Measurements from ENCODE around the gene ARL14EPL. TPM values are rescaled to one million over a fixed set of nuclear protein-coding genes. Genes with fewer than 3 reads are reported as not detected.

ARL14EPL gene
- polyA plus RNA-seq (2012; ENCODE audit: insufficient read depth, insufficient read length): not detected

- no peak for DNase-seq (ENCODE audit: low read depth, low spot score)
- no peak within 1 kb of the TSS for H3K4me3 ChIP-seq (ENCODE audit: low read length)
Observed at GRCh38 chr5:116032094-116032517, at the start of gene ARL14EPL. Gene ARL14EPL (plus strand): TSS chr5:116032472. CDS start chr5:116051466, 18,994 bp downstream.

- DNase-seq (ENCODE audit: low read depth, low spot score): no peak
- no peak overlapping the region for H3K4me3 ChIP-seq (ENCODE audit: low read length)
Observed at GRCh38 chr5:115983519-115983918, 48.8 kb upstream of the ARL14EPL start.

- no peak overlapping the region for H3K4me3 ChIP-seq (ENCODE audit: low read length)
- DNase-seq (ENCODE audit: low read depth, low spot score): no peak
Observed at GRCh38 chr5:115985802-115986757, 46.2 kb upstream of the ARL14EPL start.

GRCh38 chr5:115988002-115988401 lies 44.3 kb upstream of the ARL14EPL start:
- no peak overlapping the region for H3K4me3 ChIP-seq (ENCODE audit: low read length)
- DNase-seq (ENCODE audit: low read depth, low spot score): no peak

- H3K4me3 ChIP-seq (ENCODE audit: low read length): no peak overlapping the region
- no peak for DNase-seq (ENCODE audit: low read depth, low spot score)
Observed at GRCh38 chr5:115992848-115993350, 39.4 kb upstream of the ARL14EPL start.

- DNase-seq (ENCODE audit: low read depth, low spot score): no peak
Observed at GRCh38 chr5:115995351-115995750, 36.9 kb upstream of the ARL14EPL start.

GRCh38 chr5:116002116-116002906 lies 30.0 kb upstream of the ARL14EPL start:
- no peak for DNase-seq (ENCODE audit: low read depth, low spot score)

More at GRCh38 chr5:115995351-115995750, 36.9 kb upstream of the ARL14EPL start:
- H3K4me3 ChIP-seq (ENCODE audit: low read length): no peak overlapping the region

GRCh38 chr5:116004248-116004647 lies 28.0 kb upstream of the ARL14EPL start:
- DNase-seq (ENCODE audit: low read depth, low spot score): no peak
- H3K4me3 ChIP-seq (ENCODE audit: low read length): no peak overlapping the region

More at GRCh38 chr5:116002116-116002906, 30.0 kb upstream of the ARL14EPL start:
- H3K4me3 ChIP-seq (ENCODE audit: low read length): no peak overlapping the region

- DNase-seq (ENCODE audit: low read depth, low spot score): no peak
- H3K4me3 ChIP-seq (ENCODE audit: low read length): no peak overlapping the region
Observed at GRCh38 chr5:116009806-116010205, 22.5 kb upstream of the ARL14EPL start.

GRCh38 chr5:116011046-116011445 lies 21.2 kb upstream of the ARL14EPL start:
- DNase-seq (ENCODE audit: low read depth, low spot score): no peak

GRCh38 chr5:116013207-116013785 lies 19.0 kb upstream of the ARL14EPL start:
- DNase-seq (ENCODE audit: low read depth, low spot score): no peak

More at GRCh38 chr5:116011046-116011445, 21.2 kb upstream of the ARL14EPL start:
- H3K4me3 ChIP-seq (ENCODE audit: low read length): no peak overlapping the region

GRCh38 chr5:116013936-116014335 lies 18.3 kb upstream of the ARL14EPL start:
- DNase-seq (ENCODE audit: low read depth, low spot score): no peak
- H3K4me3 ChIP-seq (ENCODE audit: low read length): no peak overlapping the region

More at GRCh38 chr5:116013207-116013785, 19.0 kb upstream of the ARL14EPL start:
- no peak overlapping the region for H3K4me3 ChIP-seq (ENCODE audit: low read length)

GRCh38 chr5:116023619-116024018 lies 8.7 kb upstream of the ARL14EPL start:
- no peak for DNase-seq (ENCODE audit: low read depth, low spot score)

GRCh38 chr5:116025866-116026265 lies 6.4 kb upstream of the ARL14EPL start:
- DNase-seq (ENCODE audit: low read depth, low spot score): no peak

More at GRCh38 chr5:116023619-116024018, 8.7 kb upstream of the ARL14EPL start:
- H3K4me3 ChIP-seq (ENCODE audit: low read length): no peak overlapping the region

GRCh38 chr5:116032991-116033390 lies 719 bp downstream of the ARL14EPL start:
- H3K4me3 ChIP-seq (ENCODE audit: low read length): no peak overlapping the region
- no peak for DNase-seq (ENCODE audit: low read depth, low spot score)

More at GRCh38 chr5:116025866-116026265, 6.4 kb upstream of the ARL14EPL start:
- H3K4me3 ChIP-seq (ENCODE audit: low read length): no peak overlapping the region

- no peak for DNase-seq (ENCODE audit: low read depth, low spot score)
- H3K4me3 ChIP-seq (ENCODE audit: low read length): no peak overlapping the region
Observed at GRCh38 chr5:116035123-116035522, 2.9 kb downstream of the ARL14EPL start.

GRCh38 chr5:116037236-116037822 lies 5.1 kb downstream of the ARL14EPL start:
- no peak for DNase-seq (ENCODE audit: low read depth, low spot score)
- H3K4me3 ChIP-seq (ENCODE audit: low read length): no peak overlapping the region

- DNase-seq (ENCODE audit: low read depth, low spot score): peak; percentile 25
- H3K4me3 ChIP-seq (ENCODE audit: low read length): no peak overlapping the region
Observed at GRCh38 chr5:116038817-116039216, 6.5 kb downstream of the ARL14EPL start.

GRCh38 chr5:116042375-116042774 lies 10.1 kb downstream of the ARL14EPL start:
- H3K4me3 ChIP-seq (ENCODE audit: low read length): no peak overlapping the region
- DNase-seq (ENCODE audit: low read depth, low spot score): no peak
